Stimulated activated CD4-positive, alpha-beta T cell treated with anti-CD3 and anti-CD28 coated beads, Interleukin-4, amount 100 ng/mL, for 1 hour (primary cell): ENCODE measurements around the gene FNDC10.
"Not testable (repeated sequence)": the region's sequence is repeated elsewhere in the genome, so short reads cannot be mapped to it uniquely, and the experiment has no call there.

Experiments
- DNase-seq: peaks from one replicate; pipeline ENCODE4 v3.0.0-alpha.2; 2020

Gene FNDC10

DNA sequence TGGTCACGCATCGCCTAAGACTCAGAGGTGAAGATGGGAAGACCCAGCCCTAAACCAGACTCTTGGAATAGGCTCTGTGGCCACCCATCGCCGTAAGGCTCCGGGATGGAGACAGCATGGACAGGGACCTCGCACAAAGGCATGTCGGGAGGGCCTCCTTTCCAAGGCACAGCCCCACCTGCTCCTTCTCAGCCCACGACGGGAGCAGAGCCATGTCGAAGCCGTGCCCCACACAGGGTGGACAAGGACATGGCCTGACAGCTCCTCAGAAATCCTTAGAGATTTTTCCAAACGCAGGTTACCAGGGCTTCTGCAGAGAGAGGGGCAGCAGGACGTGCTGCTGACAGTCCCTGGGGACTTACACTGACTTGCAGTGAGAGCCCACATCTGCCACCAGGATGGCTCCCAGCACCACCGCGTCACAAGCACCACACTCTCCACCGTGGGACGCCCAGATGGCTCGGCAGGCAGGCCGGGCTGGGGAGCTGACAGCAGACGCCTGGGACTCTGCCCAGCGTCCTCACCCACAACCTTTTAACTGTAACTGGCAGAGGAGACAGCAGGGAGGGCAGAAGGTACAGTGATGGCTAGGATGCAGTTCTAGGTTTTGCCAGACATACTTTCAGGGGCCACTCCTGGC is 37.3 kb downstream of the FNDC10 start:
- DNase-seq: no peak

DNA sequence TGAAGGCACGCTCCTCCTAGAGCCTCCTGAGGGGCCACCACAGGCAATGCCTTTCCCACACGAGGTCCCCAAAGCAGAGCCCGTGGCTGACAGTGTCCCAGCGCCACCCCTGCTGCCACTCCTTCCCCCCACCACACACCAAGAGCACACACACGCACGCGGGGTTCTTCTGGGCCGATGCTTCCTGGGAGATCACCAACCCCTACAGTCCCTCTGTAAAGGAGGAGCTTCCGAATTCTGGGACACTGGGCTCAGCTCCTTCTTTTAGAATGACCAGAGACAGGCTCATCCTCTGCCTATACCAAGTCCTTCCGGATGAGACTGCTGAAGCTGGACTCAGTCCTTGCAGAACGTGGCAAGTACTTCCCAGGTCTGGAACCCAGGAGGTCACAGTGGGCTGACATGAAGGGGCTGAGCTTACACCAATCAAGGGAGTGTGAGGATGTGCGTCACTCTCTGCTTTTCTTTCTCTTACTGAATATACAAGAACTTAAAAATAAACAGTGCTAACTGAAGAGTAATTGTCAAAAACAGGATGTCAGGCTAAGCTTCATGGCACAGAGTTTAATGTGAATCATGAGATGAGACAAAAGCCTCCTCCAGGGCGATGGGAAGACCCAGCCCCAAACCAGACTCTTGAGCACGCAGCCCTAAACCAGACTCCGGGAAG is 38.0 kb downstream of the FNDC10 start:
- no peak for DNase-seq

DNA sequence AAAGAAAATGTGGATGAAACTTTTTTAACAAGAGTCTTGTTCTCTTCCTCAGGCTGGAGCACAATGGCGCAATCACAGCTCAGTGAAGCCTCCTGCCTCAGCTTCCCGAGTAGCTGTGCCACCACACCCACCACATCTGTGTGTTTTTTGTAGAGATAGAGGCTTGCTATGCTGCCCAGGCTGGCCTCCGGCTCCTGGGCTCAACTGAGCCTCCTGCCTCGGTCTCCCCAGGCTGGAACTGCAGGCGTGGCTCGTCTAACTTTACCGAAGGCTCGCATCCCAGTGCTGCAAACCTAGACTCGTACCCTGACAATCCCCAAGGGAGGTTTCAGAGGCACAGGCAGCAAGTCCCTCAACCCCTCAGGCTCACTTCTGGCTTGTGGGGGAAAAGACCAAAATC is 39.8 kb downstream of the FNDC10 start:
- no peak for DNase-seq

DNA sequence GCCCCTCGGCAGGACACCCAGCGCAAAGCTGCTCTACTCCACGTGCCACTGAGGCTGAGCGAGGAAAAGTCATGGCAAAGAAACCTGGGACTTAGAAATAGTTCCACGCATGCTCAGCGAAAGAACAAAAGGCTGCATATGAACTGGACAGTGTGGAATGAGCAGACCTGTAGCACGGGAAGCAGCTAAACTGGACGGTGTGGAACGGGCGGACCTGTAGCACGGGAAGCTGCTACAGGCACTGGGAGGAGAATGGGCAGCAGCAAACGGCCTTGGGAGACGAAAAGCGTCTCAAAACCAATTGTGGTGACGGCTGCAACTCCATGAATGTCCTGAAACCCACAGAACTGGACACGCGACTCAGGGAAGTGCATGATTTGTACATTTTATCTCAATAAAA is 40.9 kb downstream of the FNDC10 start:
- DNase-seq: no peak

DNA sequence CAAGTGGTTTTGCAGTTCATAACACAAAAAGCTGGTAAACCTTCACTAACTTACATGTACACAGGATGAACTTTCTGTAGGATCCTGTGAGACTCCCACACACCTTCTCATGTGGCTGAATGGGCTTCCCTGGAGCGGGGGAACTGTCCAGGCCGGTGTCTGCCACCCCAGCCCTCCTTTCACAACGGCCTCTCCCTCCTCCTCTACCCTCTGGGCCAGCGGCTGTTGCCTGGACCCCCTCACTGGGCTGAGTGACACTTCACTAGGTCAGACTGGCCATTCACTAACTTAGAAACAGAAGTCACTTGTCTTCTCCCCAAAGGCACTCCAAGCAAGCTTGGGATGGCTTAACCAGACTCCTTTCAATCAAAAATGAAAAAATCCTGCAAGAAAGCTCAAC is 41.3 kb downstream of the FNDC10 start:
- no peak for DNase-seq

DNA sequence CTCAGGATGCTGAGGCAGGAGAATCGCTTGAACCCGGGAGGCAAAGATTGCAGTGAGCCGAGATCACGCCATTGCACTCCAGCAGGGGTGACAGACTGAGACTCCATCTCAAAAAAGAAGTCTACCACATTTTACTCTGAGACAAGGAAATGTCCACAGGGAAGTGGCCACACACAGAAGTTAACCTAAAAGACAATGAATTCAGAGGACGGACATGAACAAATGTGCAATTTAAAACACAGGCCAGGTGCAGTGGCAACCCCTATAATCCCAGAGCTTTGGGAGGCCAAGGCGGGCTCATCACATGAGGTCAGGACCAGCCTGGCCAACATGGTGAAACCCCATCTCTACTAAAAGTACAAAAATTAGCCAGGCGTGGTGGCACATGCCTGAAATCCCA is 42.2 kb downstream of the FNDC10 start:
- not testable (repeated sequence) for DNase-seq

DNA sequence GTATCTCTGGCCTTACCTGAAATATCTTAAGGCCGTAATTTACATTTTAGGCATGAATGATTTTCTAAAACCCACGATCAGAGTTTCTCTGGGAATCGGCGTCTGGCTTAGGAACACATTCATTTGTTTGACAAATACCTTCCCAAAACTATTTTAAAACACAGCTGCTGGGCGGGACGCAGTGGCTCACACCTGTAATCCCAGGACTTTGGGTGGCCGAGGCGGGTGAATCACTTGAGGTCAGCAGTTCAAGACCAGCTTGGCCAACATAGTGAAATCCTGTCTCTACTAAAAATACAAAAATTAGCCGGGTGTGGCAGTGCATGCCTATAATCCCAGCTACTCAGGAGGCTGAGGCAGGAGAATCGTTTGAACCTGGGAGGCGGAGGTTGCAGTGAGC is 43.0 kb downstream of the FNDC10 start:
- DNase-seq: not testable (repeated sequence)

DNA sequence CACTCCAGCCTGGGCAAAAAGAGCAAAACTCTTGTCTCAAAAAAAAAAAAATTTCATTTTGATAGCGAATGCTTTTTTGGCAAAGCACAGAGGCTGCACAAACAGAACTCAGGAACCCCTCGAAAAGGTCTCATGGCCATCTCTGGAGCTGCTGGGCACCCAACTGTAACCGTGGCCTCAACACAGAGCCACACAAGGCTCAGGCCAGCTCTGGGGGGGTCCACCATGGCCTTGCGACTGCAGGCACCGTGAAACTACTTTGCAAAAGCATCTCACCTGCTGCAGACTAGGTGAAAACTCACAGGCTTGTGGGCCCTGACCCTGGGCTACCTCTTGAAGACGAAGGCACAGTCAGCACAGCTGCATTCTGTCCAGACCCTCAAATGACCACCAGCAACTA is 43.4 kb downstream of the FNDC10 start:
- DNase-seq: no peak

DNA sequence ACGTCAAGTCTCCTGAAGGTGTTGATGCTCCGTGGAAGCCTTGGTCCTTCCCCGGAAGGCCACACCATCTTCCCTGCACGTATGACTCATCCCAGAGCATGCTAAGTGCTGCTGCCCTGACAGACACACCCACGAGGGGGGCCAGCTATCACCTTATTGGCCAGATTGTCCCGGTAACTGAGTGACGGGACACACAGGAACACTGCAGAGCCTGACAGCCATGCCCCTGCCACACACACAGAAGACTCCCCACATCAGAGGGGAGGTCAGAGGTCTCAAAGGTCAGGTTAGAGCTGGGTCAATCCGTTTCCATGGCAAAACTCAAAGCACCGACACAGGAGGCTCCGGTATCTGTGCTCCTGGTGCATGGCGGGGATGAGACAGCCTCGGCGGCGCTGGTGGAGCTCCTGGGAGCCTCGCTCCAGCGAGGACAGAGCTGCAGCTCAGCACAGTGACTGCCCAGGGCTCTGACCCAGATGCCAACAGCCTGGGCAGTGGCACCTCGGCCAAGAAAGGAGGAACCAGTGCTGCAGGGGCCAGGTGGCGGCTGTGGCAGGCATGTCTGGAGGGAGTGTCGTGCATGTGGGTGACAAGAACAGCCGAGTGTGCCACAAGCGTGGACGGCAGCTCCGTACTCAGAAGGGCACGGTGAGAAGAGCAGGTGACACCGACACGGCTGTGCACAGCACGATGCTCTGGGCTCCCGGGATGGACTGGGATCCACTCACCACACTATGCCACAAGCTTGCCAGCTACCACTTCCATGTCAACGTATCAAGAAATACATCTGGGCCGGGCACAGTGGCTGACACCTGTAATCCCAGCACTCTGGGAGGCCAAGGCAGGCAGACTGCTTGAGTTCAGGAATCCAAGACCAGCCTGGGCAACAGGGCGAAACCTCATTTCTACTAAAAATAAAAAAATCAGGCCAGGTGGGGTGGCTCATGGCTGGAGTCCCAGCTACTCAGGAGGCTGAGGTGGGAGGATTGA is 44.7 kb downstream of the FNDC10 start:
- no peak for DNase-seq

DNA sequence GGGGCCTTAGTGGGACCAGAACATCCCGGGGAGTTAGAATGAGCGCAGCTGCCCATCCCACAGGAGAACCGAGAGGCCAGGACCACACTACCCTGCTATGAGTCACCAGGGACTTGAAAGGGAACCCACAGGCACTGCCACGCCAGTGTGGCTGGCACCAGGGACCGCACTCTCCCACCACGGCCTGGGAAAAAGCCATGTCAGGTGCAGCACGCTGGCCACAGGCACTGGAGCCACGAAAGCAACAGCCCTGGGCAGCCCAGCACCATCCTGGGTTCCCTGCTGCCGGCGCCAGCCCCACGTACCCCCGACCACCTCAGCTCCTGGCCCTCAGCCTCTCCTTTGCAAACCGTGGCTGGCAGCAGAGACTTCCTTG is 45.4 kb downstream of the FNDC10 start:
- DNase-seq: no peak

DNA sequence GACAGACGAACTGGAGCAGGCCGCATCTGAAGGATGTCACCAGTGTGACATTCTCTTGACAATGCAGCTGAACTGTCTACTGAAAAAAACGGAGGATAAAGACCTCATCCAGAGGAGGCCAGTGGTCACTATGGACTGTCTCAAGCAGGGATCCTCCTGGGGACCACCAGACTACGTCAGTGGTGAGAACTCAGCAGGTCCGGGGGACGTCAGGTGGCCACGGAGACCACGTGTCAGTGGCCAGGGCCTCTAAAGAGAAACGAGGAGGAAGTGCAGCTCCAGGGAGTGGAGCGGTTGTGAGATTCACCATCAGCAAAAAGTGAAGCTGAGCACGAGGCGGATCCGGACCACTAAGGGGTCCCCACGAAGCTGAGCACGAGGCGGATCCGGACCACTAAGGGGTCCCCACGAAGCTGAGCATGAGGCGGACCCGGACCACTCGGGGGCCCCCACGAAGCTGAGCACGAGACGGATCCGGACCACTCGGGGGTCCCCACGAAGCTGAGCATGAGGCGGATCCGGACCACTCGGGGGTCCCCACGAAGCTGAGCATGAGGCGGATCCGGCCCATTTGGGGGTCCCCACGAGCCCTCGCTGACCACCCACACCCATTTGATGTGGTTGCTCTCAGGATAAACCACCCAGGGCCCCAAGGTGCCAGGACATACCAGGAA is 46.0 kb downstream of the FNDC10 start:
- no peak for DNase-seq

DNA sequence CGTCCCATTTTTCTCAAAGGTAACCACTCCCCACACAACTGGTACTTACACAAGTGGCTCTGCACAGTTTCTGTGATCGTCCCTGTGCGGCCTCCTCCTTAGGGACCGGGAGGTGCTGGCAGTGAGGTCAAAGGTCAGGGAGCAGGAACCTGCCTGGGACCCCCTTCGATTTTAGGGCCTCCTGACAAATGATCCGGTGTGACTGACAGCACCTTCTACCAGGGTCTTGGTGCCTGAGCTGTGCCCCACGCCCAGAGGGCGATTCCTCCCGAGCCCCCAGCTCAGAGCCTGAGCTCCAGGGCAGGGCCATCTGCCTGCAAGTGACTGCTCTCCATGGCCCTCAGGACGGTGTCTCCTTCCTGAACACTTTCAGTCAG is 47.7 kb downstream of the FNDC10 start:
- no peak for DNase-seq

DNA sequence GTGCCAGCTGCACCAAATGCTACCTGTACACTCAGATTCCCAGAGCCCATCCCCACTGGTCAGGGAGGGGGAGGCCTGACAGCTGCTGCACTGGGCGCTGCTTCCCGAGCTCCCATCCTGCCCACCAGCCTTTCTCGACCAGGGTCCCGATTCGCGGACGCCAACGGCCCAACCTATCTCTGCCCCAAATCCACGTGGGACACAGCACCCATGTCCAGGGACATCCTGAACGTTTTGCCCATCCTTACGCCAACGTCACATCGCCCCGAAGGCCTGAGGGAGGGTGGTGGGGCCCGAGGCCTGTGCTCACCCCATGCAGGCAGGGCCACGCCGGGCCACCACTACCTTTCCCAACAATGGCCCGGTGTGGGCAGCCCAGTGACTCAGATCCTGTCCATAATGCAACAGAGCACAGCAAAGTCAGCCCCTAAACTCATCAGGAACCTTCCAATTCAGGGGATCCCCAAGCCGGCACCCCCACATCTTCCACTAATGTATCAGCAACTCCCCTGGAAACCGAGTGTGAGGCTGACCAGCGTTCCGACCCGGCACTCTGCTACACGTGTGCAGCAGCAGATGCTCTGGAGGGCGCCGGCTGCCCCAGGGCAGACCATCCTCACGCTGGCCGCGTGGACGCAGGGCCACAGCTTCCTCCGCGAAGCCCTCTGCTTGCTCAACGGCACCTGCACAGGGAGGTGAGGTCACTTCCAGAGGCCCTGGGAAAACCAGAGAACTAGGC is 48.2 kb downstream of the FNDC10 start:
- no peak for DNase-seq

DNA sequence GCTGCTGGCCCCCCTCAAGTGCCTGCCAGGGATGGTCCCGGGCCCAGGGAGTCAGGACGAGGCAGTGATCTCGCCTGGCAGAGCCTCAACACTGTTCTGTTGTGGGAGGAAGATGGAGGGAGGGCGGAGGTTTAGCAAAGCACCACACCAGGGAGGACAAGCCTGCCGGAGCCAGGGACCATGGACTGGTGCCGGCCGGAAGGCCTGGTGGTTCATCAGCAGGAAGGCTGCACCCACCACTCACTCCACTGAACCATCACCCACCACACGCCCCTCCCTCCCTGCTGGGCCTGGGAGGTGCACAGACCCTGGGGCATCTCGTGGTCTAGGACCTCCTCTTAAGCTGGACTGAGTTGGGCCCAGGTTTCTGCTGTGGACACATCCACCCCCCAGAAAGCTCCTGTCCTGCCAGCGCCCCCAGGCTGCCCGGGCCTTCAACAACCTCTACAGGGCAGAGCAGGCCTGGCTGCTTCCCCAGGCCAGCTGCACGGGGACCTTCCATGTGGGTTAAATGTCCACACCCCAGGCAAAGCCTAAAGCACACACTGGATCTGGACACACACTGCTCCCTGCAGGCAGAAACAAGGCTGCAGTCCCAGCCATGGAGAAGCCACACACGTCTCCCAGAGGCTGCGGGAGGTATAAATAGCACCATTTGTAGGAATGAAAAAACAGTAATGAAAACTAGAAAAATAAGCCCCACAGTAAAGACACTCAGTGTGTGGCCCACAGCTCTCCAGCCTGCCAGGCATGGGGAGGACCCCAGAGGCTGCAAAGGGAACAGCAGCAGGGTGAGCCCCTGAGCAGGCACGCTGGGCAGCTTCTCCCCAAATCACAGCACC is 49.1 kb downstream of the FNDC10 start:
- no peak for DNase-seq

DNA sequence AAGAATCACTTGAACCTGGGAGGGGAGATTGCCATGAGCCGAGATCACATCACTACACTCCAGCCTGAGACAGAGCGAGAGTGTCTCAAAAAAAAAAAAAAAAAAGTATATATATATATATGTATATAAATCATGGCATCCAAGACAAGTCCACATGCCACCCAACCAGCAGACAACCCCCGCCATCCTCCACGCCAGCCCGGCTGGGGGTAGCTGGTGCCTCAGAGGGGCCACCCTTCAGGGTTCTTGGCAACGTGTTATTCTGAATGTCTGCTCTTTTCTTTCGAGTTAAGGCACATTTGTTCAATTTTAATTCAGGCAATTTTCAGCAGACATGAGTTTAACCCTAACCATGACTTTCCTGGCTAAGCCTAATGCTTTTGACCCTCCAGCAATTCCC is 49.8 kb downstream of the FNDC10 start:
- no peak for DNase-seq

DNA sequence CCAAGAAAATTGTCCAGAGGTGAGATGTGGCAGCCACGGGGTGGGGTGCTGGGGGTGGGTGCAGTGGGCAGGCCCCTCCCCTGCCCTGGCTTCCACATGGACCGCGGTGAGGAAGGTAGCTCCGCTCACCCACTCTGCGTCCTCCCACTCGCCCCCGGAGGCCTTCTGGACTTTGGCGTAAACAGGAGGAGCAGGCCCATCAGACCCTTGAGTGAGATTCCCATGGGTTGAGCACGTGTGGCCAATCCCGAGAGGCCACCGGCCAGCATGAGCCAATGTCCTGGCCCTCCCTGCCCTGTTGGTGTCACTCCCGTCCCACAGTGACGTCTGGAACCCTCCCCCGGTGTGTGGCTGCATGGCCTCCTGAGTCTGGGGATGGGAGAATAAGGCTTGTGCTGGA is 51.3 kb downstream of the FNDC10 start:
- no peak for DNase-seq
